Activated CD4-positive, alpha-beta T cell treated with anti-CD3 and anti-CD28 coated beads for 4 hours (primary cell): ENCODE measurements around the gene TBP.
"Not testable (repeated sequence)": the region's sequence is repeated elsewhere in the genome, so short reads cannot be mapped to it uniquely, and the experiment has no call there.

ENCODE experiments used
- DNase-seq, 2 donors: peaks; one replicate each; pipeline ENCODE4 v3.0.0-alpha.2; 2020

The TBP gene

GRCh38 chr6:170554013-170554795 lies at the start of gene TBP:
TSS of gene TBP (plus strand) at chr6:170554369. CDS start at chr6:170557030, 2,661 bp downstream.
- DNase-seq, result peak; percentile 93 to 96

GRCh38 chr6:170504479-170504878 lies 49.7 kb upstream of the TBP start:
- no peak for DNase-seq

- DNase-seq, result no peak
These were observed 48.9 kb upstream of the TBP start for GRCh38 chr6:170505306-170505705.

DNA sequence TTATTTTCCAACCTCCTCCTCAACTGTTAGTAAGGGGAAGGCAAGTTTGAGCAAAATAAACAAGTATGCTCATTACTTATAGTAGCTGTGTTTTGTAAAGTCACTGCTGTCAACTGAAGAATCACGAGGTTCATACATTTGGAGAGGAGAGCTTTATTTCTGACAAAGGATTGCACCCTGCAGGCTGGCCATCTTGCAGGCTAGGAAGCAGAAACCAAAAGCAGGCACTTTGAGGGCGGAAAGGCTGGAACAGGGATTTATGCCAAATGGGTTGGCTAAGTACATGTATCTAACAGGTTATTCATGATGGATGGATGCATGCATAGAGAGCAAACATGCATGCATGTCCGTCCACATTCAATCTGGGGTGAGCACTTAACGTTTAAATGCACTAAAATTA lies 47.7 kb upstream of the TBP start:
- DNase-seq, result no peak

DNA sequence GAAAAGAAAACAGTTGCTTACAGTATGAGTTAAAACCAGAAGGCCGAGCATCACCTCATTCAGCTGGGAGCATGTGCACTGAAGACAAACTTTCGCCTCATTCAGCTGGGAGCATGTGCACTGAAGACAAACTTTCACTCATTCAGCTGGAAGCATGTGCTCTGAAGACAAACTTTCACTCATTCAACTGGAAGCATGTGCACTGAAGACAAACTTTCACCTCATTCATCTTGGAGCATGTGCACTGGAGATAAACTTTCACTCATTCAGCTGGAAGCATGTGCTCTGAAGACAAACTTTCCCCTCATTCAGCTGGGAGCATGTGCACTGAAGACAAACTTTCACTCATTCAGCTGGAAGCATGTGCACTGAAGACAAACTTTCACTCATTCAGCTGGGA lies 46.4 kb upstream of the TBP start:
- not testable (repeated sequence) for DNase-seq

- DNase-seq, result not testable (repeated sequence)
These were observed 45.9 kb upstream of the TBP start for GRCh38 chr6:170508275-170508674.

GRCh38 chr6:170508892-170509722 lies 45.1 kb upstream of the TBP start:
- DNase-seq, result not testable (repeated sequence)

DNA sequence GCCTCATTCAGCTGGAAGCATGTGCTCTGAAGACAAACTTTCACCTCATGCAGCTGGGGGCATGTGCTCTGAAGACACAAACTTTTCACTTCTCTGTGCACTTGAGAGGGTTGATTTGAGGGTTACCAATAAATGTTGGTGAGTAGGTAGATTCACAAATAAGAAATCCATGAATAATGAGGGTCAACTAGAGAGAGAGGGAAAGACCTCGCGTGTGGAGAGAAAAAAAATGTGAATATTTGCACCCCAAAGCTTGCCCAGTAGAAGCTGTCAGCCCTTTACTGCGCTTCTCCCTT lies 44.5 kb upstream of the TBP start:
- no peak for DNase-seq

- DNase-seq, result no peak
These were observed 43.5 kb upstream of the TBP start for GRCh38 chr6:170510631-170511030.

DNA sequence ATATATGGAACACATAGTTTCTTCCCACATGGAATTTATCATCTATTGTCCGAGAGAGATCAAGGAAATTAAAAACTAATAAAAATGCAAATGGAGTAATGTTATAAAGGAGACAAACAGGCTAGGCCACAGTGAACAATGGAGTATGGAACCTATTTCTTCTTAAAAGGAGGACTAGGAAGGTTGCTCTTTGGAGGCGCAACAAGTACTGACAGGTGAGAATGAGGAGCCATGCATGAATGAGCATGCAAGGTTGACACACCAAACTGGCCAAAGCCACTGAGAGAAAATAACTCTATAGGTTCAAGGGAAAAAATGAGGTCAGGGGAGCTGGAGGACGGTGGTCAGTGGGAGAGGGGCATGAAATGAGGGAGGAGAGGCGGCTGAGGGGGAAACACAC lies 41.9 kb upstream of the TBP start:
- DNase-seq, result no peak

GRCh38 chr6:170514908-170515307 lies 39.3 kb upstream of the TBP start:
- DNase-seq, result no peak

DNA sequence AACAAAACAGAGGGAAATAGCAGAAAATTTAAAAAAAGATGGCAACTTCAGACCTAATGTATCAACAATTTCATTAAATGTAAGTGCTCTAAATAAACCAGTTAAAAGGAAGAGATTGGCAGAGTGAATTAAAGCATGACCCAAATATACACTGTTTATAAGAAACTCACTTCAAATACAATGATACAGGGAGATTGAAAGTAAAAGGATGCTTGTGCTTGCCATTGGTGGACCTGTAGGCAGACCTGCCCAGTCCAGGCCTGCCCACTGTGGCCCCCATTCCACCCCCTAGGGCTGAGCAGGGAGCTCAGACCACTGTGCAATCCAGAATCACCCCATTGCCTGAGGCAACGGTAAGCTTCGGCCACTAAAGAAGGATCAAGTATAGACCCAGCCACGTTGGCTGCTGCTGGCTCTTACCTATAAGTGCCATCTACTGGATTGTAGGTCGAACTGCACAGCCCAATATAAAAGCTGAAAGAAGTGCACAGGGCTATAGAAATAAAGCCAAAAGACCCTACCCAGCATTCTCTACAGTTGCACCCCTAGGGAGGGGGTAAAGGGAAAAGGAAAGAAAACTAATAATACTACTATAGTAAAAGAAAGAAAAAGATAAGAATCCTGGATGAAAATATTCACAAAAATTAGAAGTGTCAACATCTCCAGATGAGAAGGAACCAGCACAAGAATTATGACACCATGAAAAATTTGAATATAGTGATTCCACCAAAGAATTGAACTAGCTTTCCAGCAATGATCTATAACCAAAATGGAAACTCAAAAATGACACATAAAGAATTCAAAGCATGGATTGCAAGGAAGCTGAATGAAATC lies 37.2 kb upstream of the TBP start:
- DNase-seq, result peak; percentile 27 to 43

GRCh38 chr6:170522565-170523183 lies 31.5 kb upstream of the TBP start:
- DNase-seq, result no peak

GRCh38 chr6:170523256-170524171 lies 30.7 kb upstream of the TBP start:
- no peak for DNase-seq

- no peak for DNase-seq
These were observed 30.0 kb upstream of the TBP start for GRCh38 chr6:170524172-170524502.

DNA sequence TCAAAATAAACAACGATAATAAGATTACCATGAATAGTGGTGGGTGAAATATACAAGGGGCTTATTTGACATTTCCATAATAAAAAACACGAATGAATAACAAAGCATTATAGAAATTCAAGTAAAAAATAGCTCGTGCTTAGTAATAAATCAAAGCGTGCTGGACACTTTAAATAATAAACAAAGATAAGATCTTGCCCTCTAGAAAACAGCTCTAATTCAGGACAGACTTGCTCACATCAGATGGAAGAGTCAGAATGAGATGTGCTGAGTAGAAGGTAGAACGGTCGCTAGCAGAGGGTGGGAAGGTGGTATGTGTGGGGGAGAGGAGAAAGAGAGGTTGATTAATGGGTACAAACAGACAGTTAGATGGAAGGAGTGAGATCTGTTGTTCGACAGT lies 28.4 kb upstream of the TBP start:
- DNase-seq, result no peak

GRCh38 chr6:170527995-170528394 lies 26.2 kb upstream of the TBP start:
- DNase-seq, result not testable (repeated sequence)

DNA sequence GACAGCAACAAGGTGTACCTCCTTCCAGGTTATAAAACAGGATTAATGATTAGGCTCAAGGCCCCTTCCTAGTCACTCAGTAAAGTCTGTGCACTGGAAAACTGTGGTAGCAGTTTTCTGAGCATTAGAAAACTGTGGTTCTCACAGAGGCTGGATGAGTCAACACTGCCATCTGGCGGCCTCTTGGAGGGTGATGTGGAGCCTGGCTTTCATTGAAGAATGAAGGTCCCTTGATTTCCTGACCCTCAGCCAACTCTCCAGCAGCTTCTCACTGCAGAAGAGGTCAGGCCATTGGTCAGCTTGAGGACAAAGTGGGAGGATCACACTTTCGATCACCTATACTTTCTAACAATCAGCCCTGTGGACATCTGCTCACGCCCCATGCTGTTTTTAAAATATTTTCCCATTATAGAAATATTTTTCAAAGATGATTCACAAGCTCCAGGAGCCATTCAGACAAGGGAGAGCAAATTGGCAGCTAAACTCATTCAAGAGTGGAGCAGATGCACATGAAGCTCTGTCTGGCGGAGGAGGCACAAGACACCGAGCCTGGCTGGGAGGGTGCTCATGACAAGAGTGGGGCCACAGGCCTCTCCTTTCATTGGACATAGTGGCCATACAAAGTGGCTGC lies 24.2 kb upstream of the TBP start:
- peak; percentile 50 to 63 for DNase-seq

GRCh38 chr6:170532867-170533488 lies 21.2 kb upstream of the TBP start:
- DNase-seq, result no peak

- DNase-seq, result no peak
These were observed 20.4 kb upstream of the TBP start for GRCh38 chr6:170533792-170534191.

DNA sequence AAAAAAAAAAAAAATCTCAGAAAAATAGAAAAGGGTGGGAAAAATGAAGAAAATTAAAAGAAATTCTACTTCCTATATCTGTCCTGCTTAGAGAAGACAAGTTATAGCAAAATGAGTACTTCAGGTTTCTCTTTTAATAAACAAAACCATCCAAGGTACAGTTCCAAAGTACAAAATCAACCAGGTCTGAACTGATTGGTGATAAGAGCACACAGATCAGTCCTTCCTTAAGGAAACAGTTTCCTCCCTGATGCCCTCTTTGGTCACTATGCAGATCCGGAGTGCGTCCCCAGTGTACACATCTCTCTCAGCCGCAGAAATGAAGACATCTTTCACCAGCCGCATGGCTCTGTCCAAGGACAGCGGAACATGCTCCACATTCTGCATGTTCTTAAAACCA lies 19.2 kb upstream of the TBP start:
- DNase-seq, result no peak
